GM18499 (cell line): ENCODE measurements around the gene KLRK1.
"Not testable (repeated sequence)": the region's sequence is repeated elsewhere in the genome, so short reads cannot be mapped to it uniquely, and the experiment has no call there.

Source experiments
- ATAC-seq: cut with Tn5 transposase; IDR thresholded peaks from one replicate; pipeline ENCODE4 v1.9.1; 2021; ENCODE audit warnings: moderate number of reproducible peaks; ENCODE audit not compliant: insufficient read depth, unreplicated experiment

KLRK1 gene

DNA sequence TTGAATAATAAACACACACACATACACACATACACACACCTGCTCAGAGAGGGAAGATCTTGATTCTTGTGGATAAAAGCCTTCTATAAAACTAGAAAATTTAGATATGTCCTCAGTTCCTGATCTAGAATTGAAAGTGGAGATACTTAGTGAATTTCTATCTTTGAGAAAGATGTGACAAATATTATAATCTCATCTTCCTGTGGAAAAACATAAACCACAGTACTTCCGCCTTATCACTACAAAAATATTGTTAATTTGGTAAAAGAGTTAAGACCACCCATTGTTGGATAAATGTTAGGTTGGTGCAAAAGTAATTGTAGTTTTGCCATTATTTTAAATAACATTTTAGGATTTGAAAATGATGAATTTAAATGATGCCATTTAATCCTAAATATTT, at the start of gene KLRK1:
Gene KLRK1, minus strand, starts transcription at position 138 of the 400 bp plus-strand sequence. CDS start 1,231 bp downstream, outside the sequence.
- ATAC-seq: no peak

- not testable (repeated sequence) for ATAC-seq
Measured at GRCh38 chr12:10437601-10438000, 47.8 kb upstream of the KLRK1 start.

GRCh38 chr12:10435816-10436215, 46.0 kb upstream of the KLRK1 start, which contains the start of gene KLRC2:
Gene KLRC2, minus strand, starts transcription at chr12:10436010. Its CDS starts 24 bp downstream, at chr12:10435986.
- ATAC-seq: not testable (repeated sequence)

DNA sequence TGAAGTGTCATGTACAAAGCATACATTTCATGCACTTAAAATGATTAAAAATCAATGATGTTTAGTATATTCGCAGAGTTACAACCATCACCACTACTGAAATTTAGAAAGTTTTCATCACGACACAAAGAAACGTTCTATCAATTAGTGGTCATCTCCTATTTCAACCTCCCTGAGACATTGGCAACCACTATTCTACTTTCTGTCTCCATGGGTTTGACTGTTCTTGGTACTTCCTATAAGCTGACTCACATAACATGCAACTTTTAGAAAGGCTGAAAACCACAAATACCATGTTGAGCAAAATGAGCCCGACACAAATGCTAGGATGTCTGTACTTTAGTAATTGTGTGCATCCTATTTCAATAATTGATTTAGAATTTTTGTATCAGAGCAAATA, 40.8 kb upstream of the KLRK1 start:
- not testable (repeated sequence) for ATAC-seq

DNA sequence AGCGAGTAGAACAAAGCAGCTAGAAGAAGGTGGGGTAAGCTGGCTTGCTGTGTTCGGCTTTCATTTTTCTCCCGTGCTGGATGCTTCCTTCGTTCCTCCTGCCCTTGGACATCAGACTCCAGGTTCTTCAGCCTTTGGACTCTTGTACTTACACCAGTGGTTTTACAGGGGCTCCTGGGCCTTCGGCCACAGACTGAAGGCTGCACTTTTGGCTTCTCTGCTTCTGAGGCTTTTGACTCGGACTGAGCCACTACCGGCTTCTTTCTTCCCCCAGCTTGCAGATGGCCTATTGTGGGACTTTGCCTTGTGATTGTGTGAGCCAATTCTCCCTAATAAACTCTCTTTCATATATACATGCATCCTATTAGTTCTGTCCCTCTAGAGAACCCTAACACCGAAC, 36.1 kb upstream of the KLRK1 start:
- ATAC-seq: not testable (repeated sequence)

GRCh38 chr12:10424260-10424899, 34.5 kb upstream of the KLRK1 start:
- ATAC-seq: not testable (repeated sequence)

DNA sequence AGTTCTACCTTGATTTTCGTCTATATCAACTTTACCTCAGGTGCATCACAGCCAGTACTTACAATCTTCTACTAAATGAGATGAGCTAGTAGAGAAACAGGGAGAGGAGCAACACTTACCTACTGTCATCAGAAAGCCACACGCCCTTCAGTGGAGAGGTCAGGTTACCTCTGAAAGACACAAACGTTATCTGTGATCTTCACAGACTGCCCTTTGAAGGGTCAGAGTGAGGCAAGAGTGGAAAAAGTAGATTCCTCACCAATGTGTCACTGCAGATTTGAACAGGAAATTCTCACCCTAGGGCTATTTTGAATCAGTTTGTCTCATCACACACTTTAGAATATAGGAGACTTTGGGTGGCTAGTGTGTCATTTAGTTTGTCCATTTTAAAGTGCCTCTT, 32.3 kb upstream of the KLRK1 start:
- ATAC-seq: not testable (repeated sequence)

DNA sequence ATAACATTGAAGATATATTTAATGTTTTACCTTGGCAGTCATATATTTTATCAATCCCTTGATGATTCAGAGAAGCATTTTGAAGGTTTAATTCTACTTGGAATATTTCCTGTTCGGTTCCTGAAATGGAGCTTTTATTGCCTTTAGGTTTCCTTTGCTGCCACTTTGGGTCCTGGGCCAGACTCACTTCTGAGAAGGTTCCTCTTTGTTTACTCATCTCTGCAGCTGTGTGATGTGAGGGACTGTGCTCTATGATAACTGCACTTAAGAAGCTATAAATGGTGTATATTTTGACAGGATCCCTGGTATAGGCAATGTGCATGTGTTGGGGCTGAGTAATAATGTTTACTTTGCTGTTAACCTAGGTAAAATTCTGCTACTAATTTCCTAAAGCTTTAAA, 30.5 kb upstream of the KLRK1 start, which contains the start of gene KLRC3:
Gene KLRC3, minus strand, starts transcription at position 262 of the 400 bp plus-strand sequence. Its CDS starts 45 bp downstream, at position 217.
- ATAC-seq: not testable (repeated sequence)

DNA sequence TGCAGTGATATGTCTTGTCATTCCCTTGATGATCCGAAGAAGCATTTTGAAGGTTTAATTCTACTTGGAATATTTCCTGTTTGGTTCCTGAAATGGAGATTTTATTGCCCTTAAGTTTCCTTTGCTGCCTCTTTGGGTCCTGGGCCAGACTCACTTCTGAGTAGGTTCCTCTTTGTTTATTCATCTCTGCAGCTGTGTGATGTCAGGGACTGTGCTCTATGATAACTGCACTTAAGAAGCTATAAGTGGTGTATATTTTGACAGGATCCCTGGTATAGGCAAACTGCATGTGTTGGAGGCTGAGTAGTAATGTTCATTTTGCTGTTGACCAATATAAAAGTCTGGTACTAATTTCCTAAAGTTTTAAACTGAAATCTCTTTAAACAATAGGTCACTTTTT, 19.6 kb upstream of the KLRK1 start, which contains the start of gene KLRC4:
Gene KLRC4, minus strand, starts transcription at position 366 of the 400 bp plus-strand sequence. Its CDS starts 182 bp downstream, at position 184.
- ATAC-seq: no peak

DNA sequence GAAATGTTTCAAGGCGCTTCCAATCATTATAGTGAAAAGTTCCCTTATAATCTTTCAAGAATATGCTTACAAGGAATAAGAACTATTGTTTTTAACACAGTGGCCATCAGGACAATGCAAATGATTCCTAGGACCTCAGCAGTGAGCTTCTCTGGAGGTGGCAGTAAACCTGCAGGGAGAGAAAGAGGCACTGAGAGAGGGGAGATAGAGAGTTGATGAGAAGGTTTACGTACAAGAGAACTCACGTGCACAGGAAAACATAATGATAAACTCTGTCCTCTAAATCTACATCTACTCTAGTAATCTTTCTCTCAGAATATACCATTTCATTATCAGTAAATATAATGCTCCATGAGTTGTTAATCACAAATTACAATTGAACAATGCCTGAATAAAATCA, 19.0 kb upstream of the KLRK1 start:
- no peak for ATAC-seq

- ATAC-seq: no peak
Measured at GRCh38 chr12:10406725-10407124, 16.9 kb upstream of the KLRK1 start.

- ATAC-seq: no peak
Measured at GRCh38 chr12:10405294-10405693, 15.5 kb upstream of the KLRK1 start.

DNA sequence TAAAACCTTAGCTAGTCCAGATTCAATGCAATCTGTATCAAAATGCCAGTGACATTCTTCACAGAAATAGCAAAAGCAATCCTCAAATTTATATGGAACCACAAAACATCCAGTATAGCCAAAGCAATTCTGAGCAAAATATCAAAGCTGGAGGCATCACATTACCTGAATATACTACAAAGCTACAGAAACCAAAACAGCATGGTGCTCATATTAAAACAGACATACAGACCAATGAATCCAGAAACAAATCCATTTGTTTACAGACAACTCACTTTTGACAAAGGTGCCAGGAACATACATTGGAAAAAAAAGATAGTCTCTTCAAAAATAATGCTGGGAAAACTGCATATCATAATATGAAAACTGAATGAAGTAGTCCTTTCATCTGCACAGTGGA, 15.0 kb upstream of the KLRK1 start:
- ATAC-seq: no peak

DNA sequence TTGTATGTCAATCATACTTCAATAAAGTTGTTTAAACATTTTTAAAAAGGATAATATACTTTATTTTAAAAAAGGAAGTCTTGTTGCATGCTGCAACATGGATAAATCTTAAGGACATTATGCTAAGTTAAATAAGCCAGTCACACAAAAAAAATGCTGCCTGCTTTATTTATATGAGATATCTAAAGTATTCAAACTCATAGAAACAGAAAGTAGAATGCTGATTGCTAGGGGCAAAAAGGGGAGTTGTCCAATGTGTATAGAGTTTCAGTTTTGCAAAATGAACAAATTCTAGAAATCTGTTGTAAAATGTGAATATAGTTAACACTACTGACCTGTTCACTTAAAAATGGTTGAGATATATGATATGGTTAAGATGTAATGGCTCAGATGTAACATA, 11.0 kb upstream of the KLRK1 start:
- ATAC-seq: no peak

- ATAC-seq: no peak
Measured at GRCh38 chr12:10398168-10398567, 8.3 kb upstream of the KLRK1 start.

- no peak for ATAC-seq
Measured at GRCh38 chr12:10397296-10397695, 7.5 kb upstream of the KLRK1 start.

DNA sequence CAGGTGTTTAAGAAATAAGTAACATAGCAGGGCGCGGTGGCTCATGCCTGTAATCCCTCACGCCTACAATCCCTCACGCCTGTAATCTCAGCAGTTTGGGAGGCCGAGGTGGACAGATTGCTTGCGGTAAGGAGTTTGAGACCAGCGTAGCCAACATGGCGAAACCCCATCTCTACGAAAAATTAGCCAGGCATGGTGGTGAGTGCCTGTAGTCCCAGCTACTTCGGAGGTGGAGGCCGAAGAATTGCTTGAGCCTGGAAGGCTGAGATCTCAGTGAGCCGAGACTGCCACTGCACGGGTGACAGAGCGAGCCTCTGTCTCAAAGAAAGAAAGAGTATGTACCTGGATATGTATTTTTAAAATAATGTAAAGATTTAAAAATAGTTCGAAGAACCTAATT, 6.3 kb upstream of the KLRK1 start:
- not testable (repeated sequence) for ATAC-seq

GRCh38 chr12:10395390-10395998, 5.7 kb upstream of the KLRK1 start:
- ATAC-seq: peak; percentile 83

DNA sequence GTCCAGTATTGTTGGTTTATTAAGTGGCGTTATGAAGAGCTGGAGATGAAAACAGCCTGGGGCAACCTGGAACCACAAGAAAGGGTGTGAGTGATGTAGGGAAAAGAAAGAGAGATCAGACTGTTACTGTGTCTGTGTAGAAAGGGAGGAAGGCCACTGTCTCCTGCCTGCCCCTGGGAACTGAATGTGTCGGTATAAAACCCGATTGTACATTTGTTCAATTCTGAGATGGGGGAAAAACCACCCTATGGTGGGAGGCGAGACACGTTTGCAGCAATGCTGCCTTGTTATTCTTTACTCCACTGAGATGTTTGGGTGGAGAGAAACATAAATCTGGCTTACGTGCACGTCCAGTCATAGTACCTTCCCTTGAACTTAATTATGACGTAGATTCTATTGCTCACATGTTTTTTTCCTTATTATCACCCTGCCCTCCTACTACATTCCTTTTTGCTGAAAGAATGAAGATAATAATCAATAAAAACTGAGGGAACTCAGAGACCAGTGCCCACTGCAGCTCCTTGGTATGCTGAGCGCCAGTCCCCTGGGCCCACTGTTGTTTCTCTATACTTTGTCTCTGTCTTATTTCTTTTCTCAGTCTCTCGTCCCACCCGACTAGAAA, 4.8 kb upstream of the KLRK1 start:
- not testable (repeated sequence) for ATAC-seq

DNA sequence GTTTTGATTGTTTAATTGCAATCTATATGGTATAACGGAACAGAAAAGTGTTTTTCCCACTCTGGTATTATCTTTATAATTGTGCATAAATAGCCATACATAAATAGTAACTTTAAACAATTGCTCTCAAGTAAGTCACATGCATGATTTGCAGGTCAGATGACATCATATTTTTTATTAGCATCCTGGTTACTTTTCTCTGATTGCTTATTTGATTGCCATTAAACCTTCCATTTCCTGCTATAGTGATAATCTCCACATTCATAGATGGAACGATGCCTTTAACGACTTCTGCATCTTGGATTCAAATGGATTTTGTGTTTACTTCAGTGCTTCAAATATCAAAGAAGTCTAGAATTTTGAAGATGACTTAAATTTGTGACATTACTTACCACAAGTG, 3.5 kb upstream of the KLRK1 start:
- no peak for ATAC-seq

DNA sequence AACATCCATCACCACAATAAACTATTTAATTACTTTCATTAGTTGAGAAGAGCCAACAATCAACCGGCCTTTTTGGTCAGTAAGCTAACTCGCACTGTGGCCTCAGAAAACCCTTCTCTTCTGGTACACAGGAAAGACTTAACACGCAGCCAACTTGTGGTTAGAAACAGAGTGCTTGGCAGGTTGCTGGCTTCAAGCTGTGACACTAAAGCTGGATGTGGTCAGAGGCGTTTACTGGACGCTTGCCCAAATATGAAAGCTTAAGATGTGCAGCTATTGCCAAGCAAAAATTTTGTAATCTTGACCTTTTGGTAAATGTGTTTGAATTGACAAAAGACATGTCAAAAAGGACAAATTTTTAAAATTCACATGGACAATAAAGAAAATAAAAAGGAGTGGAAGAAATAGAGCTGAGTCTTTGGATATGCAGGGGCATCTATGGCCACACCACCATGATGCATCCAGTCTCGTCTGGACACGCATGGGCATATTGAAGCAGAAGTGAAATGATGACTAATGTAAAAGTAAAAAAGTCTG, 2.6 kb upstream of the KLRK1 start:
- ATAC-seq: peak; percentile 47
